HEK293 (cell line): ENCODE data around the gene DENND5A.

Experiments
- IKZF3 ChIP-seq: fragments of 450-650 bp; IDR thresholded peaks from 2 replicates; pipeline ENCODE4 v1.5.0; 2018; ENCODE audit warnings: missing biosample characterization, mild to moderate bottlenecking, missing genetic modification characterization, moderate library complexity
- REPIN1 ChIP-seq: fragments of 450-650 bp; formaldehyde crosslinking; IDR thresholded peaks from 2 replicates; pipeline ENCODE4 v1.5.1; 2017; ENCODE audit warnings: missing biosample characterization, missing genetic modification characterization, low read depth
- SP7 ChIP-seq: fragments of 450-650 bp; formaldehyde crosslinking; IDR thresholded peaks from 2 replicates; pipeline ENCODE4 v1.5.1; 2016; ENCODE audit warnings: missing biosample characterization, missing genetic modification characterization
- TRIM28 ChIP-seq: IDR thresholded peaks from 2 replicates; pipeline ENCODE4 v1.6.1; 2011; ENCODE audit warnings: low read length, control low read depth, borderline replicate concordance
- ZNF274 ChIP-seq, 2 experiments: fragments of 200-500 bp in 1 of 2; fragments of 450-650 bp in 1 of 2; sonication (Bioruptor generic) in 1 of 2; formaldehyde crosslinking in 1 of 2; IDR thresholded peaks; 2 replicates each; pipeline versions ENCODE4 v1.5.1 to v1.6.1; 2014 to 2016; ENCODE audit warnings: borderline replicate concordance in 1 of 2, inconsistent platforms in 1 of 2, low read length in 1 of 2, missing biosample characterization in 1 of 2, missing genetic modification characterization in 1 of 2
- ZNF558 ChIP-seq: fragments of 450-650 bp; formaldehyde crosslinking; IDR thresholded peaks from 2 replicates; pipeline ENCODE4 v1.5.1; 2016; ENCODE audit warnings: missing biosample characterization, missing genetic modification characterization
- TF ChIP-seq, protein P1 (sequence below): fragments of 450-650 bp; formaldehyde crosslinking; IDR thresholded peaks from 2 replicates; pipeline ENCODE4 v1.5.1; 2016; ENCODE audit warnings: missing biosample characterization, missing genetic modification characterization
- TF ChIP-seq, protein P2 (sequence below): fragments of 450-650 bp; formaldehyde crosslinking; IDR thresholded peaks from 2 replicates; pipeline ENCODE4 v1.5.1; 2016; ENCODE audit warnings: missing biosample characterization, missing genetic modification characterization
- TF ChIP-seq, protein P3 (sequence below): fragments of 450-650 bp; formaldehyde crosslinking; IDR thresholded peaks from 2 replicates; pipeline ENCODE4 v1.5.1; 2016; ENCODE audit warnings: missing biosample characterization, missing genetic modification characterization

DNA sequence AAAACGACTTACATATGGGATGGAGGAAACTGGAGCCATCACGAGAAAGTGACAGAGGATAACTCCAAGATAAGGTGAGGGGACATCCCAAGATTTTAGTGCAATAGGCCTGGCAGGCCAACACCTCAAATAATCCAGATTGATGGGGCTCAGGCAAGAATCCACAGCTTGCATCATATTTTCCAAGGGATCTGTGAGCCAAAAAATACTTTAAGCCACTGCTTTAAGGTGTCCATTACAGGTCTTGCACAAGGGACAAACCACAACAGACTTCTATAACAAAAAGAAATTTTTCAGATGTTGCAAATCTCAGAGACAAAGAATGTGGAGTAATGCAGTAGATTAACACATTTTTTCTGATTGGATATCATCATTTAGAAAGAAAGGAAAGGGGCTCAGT, 45.6 kb downstream of the DENND5A start:
- TF ChIP-seq TRIM28 (no peak), IKZF3 (no peak), ZNF274 (IDR thresholded peaks at IDR 0.05; ENCODE audit: low read length) (no peak), ZNF274 (tag by site-specific recombination; IDR thresholded peaks at IDR 0.05; ENCODE audit: borderline replicate concordance) (no peak), ZNF558 (tag by site-specific recombination) (no peak), REPIN1 (tag by site-specific recombination) (no peak), SP7 (no peak)
- TF ChIP-seq, protein P1, sequence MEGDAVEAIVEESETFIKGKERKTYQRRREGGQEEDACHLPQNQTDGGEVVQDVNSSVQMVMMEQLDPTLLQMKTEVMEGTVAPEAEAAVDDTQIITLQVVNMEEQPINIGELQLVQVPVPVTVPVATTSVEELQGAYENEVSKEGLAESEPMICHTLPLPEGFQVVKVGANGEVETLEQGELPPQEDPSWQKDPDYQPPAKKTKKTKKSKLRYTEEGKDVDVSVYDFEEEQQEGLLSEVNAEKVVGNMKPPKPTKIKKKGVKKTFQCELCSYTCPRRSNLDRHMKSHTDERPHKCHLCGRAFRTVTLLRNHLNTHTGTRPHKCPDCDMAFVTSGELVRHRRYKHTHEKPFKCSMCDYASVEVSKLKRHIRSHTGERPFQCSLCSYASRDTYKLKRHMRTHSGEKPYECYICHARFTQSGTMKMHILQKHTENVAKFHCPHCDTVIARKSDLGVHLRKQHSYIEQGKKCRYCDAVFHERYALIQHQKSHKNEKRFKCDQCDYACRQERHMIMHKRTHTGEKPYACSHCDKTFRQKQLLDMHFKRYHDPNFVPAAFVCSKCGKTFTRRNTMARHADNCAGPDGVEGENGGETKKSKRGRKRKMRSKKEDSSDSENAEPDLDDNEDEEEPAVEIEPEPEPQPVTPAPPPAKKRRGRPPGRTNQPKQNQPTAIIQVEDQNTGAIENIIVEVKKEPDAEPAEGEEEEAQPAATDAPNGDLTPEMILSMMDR (tag by site-specific recombination) = no peak
- TF ChIP-seq, protein P2, sequence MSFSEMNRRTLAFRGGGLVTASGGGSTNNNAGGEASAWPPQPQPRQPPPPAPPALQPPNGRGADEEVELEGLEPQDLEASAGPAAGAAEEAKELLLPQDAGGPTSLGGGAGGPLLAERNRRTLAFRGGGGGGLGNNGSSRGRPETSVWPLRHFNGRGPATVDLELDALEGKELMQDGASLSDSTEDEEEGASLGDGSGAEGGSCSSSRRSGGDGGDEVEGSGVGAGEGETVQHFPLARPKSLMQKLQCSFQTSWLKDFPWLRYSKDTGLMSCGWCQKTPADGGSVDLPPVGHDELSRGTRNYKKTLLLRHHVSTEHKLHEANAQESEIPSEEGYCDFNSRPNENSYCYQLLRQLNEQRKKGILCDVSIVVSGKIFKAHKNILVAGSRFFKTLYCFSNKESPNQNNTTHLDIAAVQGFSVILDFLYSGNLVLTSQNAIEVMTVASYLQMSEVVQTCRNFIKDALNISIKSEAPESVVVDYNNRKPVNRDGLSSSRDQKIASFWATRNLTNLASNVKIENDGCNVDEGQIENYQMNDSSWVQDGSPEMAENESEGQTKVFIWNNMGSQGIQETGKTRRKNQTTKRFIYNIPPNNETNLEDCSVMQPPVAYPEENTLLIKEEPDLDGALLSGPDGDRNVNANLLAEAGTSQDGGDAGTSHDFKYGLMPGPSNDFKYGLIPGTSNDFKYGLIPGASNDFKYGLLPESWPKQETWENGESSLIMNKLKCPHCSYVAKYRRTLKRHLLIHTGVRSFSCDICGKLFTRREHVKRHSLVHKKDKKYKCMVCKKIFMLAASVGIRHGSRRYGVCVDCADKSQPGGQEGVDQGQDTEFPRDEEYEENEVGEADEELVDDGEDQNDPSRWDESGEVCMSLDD (tag by site-specific recombination) = no peak
- TF ChIP-seq, protein P3, sequence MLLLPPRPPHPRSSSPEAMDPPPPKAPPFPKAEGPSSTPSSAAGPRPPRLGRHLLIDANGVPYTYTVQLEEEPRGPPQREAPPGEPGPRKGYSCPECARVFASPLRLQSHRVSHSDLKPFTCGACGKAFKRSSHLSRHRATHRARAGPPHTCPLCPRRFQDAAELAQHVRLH (tag by site-specific recombination) = no peak
